ENCODE data around the gene SLC25A46.
"Not testable (repeated sequence)": the region's sequence is repeated elsewhere in the genome, so short reads cannot be mapped to it uniquely, and the experiment has no call there.

Gene SLC25A46

GRCh38 chr5:110731499-110731898, 7.3 kb upstream of the SLC25A46 start:
- H3K36me3 ChIP-seq (ENCODE audit: control insufficient read depth in 1 of 2, insufficient read depth in 2 of 2, low read length in 2 of 2); H2AK5ac ChIP-seq (ENCODE audit: low read length); H2BK120ac ChIP-seq (ENCODE audit: insufficient read depth, low read length, poor library complexity); H3K79me1 ChIP-seq (ENCODE audit: low read length); H3K18ac ChIP-seq (ENCODE audit: low read length); H3K23ac ChIP-seq (ENCODE audit: low read length); H3K4me1 ChIP-seq (ENCODE audit: control insufficient read depth in 1 of 2, insufficient read depth in 2 of 2, low read length in 2 of 2); H3K27ac ChIP-seq (ENCODE audit: low read depth, low read length); H3K4me2 ChIP-seq (ENCODE audit: low read length); H3K9me3 ChIP-seq (ENCODE audit: insufficient read depth, low read depth, low read length); H3K79me2 ChIP-seq (ENCODE audit: control insufficient read depth, insufficient read depth, low read length, poor library complexity); H2BK12ac ChIP-seq (ENCODE audit: low read length); H3K4me3 ChIP-seq (ENCODE audit: low read depth, low read length); H4K8ac ChIP-seq (ENCODE audit: low read depth, low read length); H3K4ac ChIP-seq (ENCODE audit: low read depth, low read length); H4K12ac ChIP-seq (ENCODE audit: low read depth, low read length); H4K91ac ChIP-seq (ENCODE audit: low read depth, low read length); H2AFZ ChIP-seq (ENCODE audit: insufficient read depth, low read length, poor library complexity); H3K9ac ChIP-seq (ENCODE audit: low read length); DNase-seq; H3K27me3 ChIP-seq (ENCODE audit: insufficient read depth, low read length); H2BK5ac ChIP-seq (ENCODE audit: low read depth, low read length, poor library complexity); H3K14ac ChIP-seq (ENCODE audit: low read length): not testable (repeated sequence)
- WGBS (ENCODE audit: extremely low coverage, insufficient coverage, insufficient read length), result no CpG with 5 or more reads among the region's 2 CpGs

DNA sequence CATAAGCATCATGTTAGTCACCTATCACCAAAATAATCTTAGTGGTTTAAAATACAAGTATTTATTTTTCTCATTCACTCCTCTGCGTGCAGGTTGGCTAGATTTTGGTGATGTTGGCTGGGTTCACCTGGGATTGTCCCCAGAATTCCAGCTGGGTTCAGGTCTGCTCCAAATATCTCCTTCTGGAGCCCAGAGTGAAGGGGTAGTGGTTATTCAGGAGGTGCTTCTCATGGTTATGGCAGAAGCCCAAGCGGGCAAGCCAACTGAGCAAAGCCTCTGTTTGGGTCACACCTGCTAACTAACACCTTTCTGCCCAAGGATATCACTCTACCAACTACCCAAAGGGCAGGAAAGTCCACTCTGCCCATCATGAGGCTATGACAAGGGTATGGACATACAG, 4.7 kb upstream of the SLC25A46 start:
- peaks cover 2% of the 10 kb centered on the region for H3K79me2 ChIP-seq (ENCODE audit: control insufficient read depth, insufficient read depth, low read length, poor library complexity)
- no peak overlapping the region for H3K23ac ChIP-seq (ENCODE audit: low read length)
- no peaks in the 10 kb centered on the region for H3K27me3 ChIP-seq (ENCODE audit: insufficient read depth, low read length)
- no peak overlapping the region for H3K14ac ChIP-seq (ENCODE audit: low read length)
- no peak overlapping the region for H3K27ac ChIP-seq (ENCODE audit: low read depth, low read length)
- peaks cover 0 to 2% of the 10 kb centered on the region in 2 experiments for H3K4me1 ChIP-seq (ENCODE audit: control insufficient read depth in 1 of 2, insufficient read depth in 2 of 2, low read length in 2 of 2)
- no peak overlapping the region for H3K4ac ChIP-seq (ENCODE audit: low read depth, low read length)
- H2BK12ac ChIP-seq (ENCODE audit: low read length), result no peak overlapping the region
- peak overlapping the region; percentile 52 for H3K9ac ChIP-seq (ENCODE audit: low read length)
- H3K79me1 ChIP-seq (ENCODE audit: low read length), result peaks cover 6% of the 10 kb centered on the region
- H2AK5ac ChIP-seq (ENCODE audit: low read length), result no peak overlapping the region
- no peak for DNase-seq
- no peak overlapping the region for H4K8ac ChIP-seq (ENCODE audit: low read depth, low read length)
- H3K4me2 ChIP-seq (ENCODE audit: low read length), result no peak overlapping the region
- H4K91ac ChIP-seq (ENCODE audit: low read depth, low read length), result no peak overlapping the region
- no peak overlapping the region for H2BK120ac ChIP-seq (ENCODE audit: insufficient read depth, low read length, poor library complexity)
- peaks cover 3% of the 10 kb centered on the region for H3K9me3 ChIP-seq (ENCODE audit: insufficient read depth, low read depth, low read length)
- no peaks in the 10 kb centered on the region for H3K36me3 ChIP-seq (ENCODE audit: control insufficient read depth in 1 of 2, insufficient read depth in 2 of 2, low read length in 2 of 2)
- WGBS (ENCODE audit: extremely low coverage, insufficient coverage, insufficient read length), result no CpG with 5 or more reads among the region's 2 CpGs
- no peak overlapping the region for H4K12ac ChIP-seq (ENCODE audit: low read depth, low read length)
- H3K18ac ChIP-seq (ENCODE audit: low read length), result no peak overlapping the region
- no peak overlapping the region for H2BK5ac ChIP-seq (ENCODE audit: low read depth, low read length, poor library complexity)
- no peak overlapping the region for H2AFZ ChIP-seq (ENCODE audit: insufficient read depth, low read length, poor library complexity)
- H3K4me3 ChIP-seq (ENCODE audit: low read depth, low read length), result no peak overlapping the region

DNA sequence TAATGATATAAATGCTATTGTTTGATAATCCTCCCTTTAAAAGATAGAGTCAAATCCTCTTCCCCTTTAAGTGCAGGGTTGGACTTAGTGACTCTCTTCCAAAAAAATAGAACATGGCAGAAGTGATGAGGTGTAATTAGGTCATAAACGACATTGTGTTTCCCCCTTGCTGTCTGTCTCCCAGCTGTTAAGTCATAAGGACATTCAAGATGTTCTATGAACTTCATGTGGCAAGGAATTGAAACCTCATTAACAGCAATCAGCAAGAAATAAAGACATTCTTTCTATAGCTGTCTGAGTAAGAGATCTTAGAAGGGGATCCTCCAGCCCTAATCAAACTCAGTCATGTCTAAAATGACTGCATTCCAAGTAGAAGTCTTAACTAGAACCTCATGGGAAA, 3.3 kb upstream of the SLC25A46 start:
- Histone ChIP-seq H3K4ac (ENCODE audit: low read depth, low read length) (no peak overlapping the region), H3K14ac (ENCODE audit: low read length) (no peak overlapping the region), H3K36me3 (ENCODE audit: control insufficient read depth in 1 of 2, insufficient read depth in 2 of 2, low read length in 2 of 2) (no peaks in the 10 kb centered on the region), H2AFZ (ENCODE audit: insufficient read depth, low read length, poor library complexity) (no peak overlapping the region), H2BK12ac (ENCODE audit: low read length) (no peak overlapping the region), H2AK5ac (ENCODE audit: low read length) (no peak overlapping the region), H3K4me1 (ENCODE audit: control insufficient read depth in 1 of 2, insufficient read depth in 2 of 2, low read length in 2 of 2) (peaks cover 0 to 2% of the 10 kb centered on the region in 2 experiments), H4K91ac (ENCODE audit: low read depth, low read length) (no peak overlapping the region), H3K9ac (ENCODE audit: low read length) (no peak overlapping the region), H2BK5ac (ENCODE audit: low read depth, low read length, poor library complexity) (no peak overlapping the region), H3K27me3 (ENCODE audit: insufficient read depth, low read length) (no peaks in the 10 kb centered on the region), H3K18ac (ENCODE audit: low read length) (no peak overlapping the region), H3K4me3 (ENCODE audit: low read depth, low read length) (no peak overlapping the region), H3K9me3 (ENCODE audit: insufficient read depth, low read depth, low read length) (peaks cover 3% of the 10 kb centered on the region), H3K23ac (ENCODE audit: low read length) (no peak overlapping the region), H3K79me2 (ENCODE audit: control insufficient read depth, insufficient read depth, low read length, poor library complexity) (peaks cover 3% of the 10 kb centered on the region), H2BK120ac (ENCODE audit: insufficient read depth, low read length, poor library complexity) (no peak overlapping the region), H4K8ac (ENCODE audit: low read depth, low read length) (no peak overlapping the region), H3K4me2 (ENCODE audit: low read length) (no peak overlapping the region), H3K79me1 (ENCODE audit: low read length) (peaks cover 7% of the 10 kb centered on the region), H3K27ac (ENCODE audit: low read depth, low read length) (no peak overlapping the region), H4K12ac (ENCODE audit: low read depth, low read length) (no peak overlapping the region)
- no CpG with 5 or more reads among the region's 1 CpG for WGBS (ENCODE audit: extremely low coverage, insufficient coverage, insufficient read length)
- DNase-seq, result no peak

DNA sequence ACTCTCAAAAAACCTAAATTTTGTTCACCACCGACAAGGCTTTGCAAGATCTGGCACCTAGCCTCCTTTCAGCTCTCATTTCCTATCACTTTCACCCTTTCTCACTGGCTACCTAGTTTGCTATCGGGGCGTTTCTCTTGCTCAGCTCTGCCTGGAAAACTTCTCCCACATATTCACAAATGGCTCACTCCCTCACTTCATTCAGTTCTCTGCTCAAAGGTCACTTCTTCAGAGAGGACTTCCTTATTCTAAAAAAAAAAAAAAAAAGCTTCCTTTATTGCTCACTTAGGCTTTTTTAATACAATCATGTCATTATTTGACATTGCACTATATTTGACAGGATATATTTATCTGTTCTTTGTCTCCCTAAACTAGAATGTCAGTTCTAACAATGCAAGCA, 2.1 kb upstream of the SLC25A46 start:
- no peak overlapping the region for H3K9ac ChIP-seq (ENCODE audit: low read length)
- no peak overlapping the region for H2AFZ ChIP-seq (ENCODE audit: insufficient read depth, low read length, poor library complexity)
- no peak overlapping the region for H3K14ac ChIP-seq (ENCODE audit: low read length)
- no peak overlapping the region for H4K8ac ChIP-seq (ENCODE audit: low read depth, low read length)
- no peak overlapping the region for H3K23ac ChIP-seq (ENCODE audit: low read length)
- H3K9me3 ChIP-seq (ENCODE audit: insufficient read depth, low read depth, low read length), result no peaks in the 10 kb centered on the region
- H3K4me1 ChIP-seq (ENCODE audit: control insufficient read depth in 1 of 2, insufficient read depth in 2 of 2, low read length in 2 of 2), result peaks cover 0 to 2% of the 10 kb centered on the region in 2 experiments
- no peak overlapping the region for H3K4ac ChIP-seq (ENCODE audit: low read depth, low read length)
- H3K27me3 ChIP-seq (ENCODE audit: insufficient read depth, low read length), result no peaks in the 10 kb centered on the region
- H3K4me3 ChIP-seq (ENCODE audit: low read depth, low read length), result no peak overlapping the region
- peaks cover 7% of the 10 kb centered on the region for H3K79me1 ChIP-seq (ENCODE audit: low read length)
- no peak for DNase-seq
- no peak overlapping the region for H4K12ac ChIP-seq (ENCODE audit: low read depth, low read length)
- H3K4me2 ChIP-seq (ENCODE audit: low read length), result no peak overlapping the region
- H3K18ac ChIP-seq (ENCODE audit: low read length), result no peak overlapping the region
- H2BK12ac ChIP-seq (ENCODE audit: low read length), result no peak overlapping the region
- H3K36me3 ChIP-seq (ENCODE audit: control insufficient read depth in 1 of 2, insufficient read depth in 2 of 2, low read length in 2 of 2), result no peaks in the 10 kb centered on the region
- H4K91ac ChIP-seq (ENCODE audit: low read depth, low read length), result no peak overlapping the region
- H2AK5ac ChIP-seq (ENCODE audit: low read length), result no peak overlapping the region
- H2BK5ac ChIP-seq (ENCODE audit: low read depth, low read length, poor library complexity), result no peak overlapping the region
- no peak overlapping the region for H2BK120ac ChIP-seq (ENCODE audit: insufficient read depth, low read length, poor library complexity)
- no CpG with 5 or more reads among the region's 3 CpGs for WGBS (ENCODE audit: extremely low coverage, insufficient coverage, insufficient read length)
- peaks cover 3% of the 10 kb centered on the region for H3K79me2 ChIP-seq (ENCODE audit: control insufficient read depth, insufficient read depth, low read length, poor library complexity)
- no peak overlapping the region for H3K27ac ChIP-seq (ENCODE audit: low read depth, low read length)

Measured in trophoblast cell (in vitro differentiated cells and primary cell).